ENCODE measurements around the gene GRIP2.

GRCh38 chr3:14502472-14502871 lies 37.7 kb downstream of the GRIP2 start:
- no peak for TF ChIP-seq CTCF (IDR thresholded peaks at IDR 0.05; ENCODE audit: poor library complexity)
- no peak for TF ChIP-seq EZH2 (IDR thresholded peaks at IDR 0.05; ENCODE audit: borderline replicate concordance)
- no peak for TF ChIP-seq EZH2phosphoT487 (IDR thresholded peaks at IDR 0.05; ENCODE audit: low read depth, severe bottlenecking, unreplicated experiment)

Measured in hepatocyte (in vitro differentiated cells).